Measurements from ENCODE around the gene TPI1.
"Not testable (repeated sequence)": the region's sequence is repeated elsewhere in the genome, so short reads cannot be mapped to it uniquely, and the experiment has no call there.

Gene TPI1

DNA sequence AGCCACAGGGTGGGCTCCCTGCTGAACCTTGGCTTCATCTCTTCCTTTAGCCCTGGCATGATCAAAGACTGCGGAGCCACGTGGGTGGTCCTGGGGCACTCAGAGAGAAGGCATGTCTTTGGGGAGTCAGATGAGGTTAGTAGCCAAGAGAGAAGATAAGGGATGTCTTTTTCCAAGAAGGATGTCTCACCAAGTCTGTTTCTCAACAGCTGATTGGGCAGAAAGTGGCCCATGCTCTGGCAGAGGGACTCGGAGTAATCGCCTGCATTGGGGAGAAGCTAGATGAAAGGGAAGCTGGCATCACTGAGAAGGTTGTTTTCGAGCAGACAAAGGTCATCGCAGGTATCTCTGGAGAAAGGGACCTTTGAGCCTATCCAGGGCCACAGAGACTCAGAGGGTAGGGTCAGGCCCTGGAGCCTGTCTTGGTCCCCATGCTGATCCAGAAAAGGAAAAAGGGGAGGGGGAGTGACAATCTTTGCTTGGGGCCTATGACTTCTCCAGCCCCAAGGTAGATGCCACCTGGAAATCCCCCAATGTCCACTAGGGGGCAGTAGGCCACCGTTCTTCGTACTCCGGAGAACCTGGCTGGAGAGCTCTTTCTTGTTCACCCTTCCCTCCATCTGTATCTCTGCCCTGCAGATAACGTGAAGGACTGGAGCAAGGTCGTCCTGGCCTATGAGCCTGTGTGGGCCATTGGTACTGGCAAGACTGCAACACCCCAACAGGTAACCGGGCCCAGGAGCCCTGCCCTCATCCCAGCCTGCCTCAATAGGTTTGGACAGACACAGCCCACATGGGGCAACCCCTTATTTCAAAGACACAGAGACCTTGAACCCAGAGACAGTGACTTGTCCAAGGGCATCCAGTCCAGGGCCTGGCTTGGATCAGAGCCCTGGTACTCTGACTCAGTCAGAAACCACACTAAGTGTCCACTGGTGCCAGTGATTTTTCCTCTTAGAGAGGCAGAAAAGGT is 2.0 kb downstream of the TPI1 start:
- DNase-seq: peak; percentile 92

DNA sequence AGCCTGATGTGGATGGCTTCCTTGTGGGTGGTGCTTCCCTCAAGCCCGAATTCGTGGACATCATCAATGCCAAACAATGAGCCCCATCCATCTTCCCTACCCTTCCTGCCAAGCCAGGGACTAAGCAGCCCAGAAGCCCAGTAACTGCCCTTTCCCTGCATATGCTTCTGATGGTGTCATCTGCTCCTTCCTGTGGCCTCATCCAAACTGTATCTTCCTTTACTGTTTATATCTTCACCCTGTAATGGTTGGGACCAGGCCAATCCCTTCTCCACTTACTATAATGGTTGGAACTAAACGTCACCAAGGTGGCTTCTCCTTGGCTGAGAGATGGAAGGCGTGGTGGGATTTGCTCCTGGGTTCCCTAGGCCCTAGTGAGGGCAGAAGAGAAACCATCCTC is 3.0 kb downstream of the TPI1 start:
- not testable (repeated sequence) for DNase-seq

DNA sequence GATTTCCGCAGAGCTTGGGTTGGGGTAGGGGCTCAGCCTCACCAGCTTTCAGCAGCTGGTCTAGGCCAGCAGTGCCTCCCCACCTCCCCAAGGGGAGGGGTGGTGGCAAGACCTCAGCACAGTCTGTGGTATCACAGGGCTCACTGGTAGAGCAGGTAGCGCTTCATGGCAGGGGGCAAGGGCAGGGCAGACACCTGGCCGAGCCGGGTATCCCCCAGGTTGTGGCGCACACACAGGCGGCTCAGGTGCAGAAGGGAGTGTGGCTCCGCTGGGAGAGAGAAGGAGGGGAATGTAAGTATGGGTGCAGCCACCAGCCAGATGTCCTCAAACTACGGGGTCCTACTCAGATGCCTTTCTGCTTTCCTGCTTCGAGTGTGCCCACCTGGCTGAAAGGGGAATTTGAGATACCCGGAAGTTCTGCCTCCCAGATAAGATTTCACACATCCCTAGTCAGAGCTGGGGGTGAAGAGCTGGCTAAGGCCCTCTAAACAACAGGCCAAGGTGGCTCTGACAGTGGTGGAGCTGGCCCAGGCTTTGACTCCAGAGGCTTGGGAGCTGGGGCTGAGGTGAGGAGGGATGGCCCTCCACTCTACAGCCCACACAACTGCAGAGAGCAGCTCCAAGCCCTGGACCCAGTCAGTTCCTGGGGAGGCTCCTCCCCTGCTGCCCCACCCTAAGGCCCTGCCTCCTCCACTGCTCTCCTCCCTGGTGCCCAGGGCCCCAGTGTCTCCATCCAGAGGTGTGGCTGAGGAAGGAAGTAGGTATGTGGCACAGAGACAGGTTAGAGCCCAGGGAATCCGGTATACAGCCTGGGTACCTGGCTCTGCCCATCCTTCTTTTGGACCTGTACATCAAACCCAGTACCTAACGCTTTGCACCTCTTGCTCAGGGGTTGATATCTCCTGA is 4.0 kb downstream of the TPI1 start:
- DNase-seq: peak; percentile 76

DNA sequence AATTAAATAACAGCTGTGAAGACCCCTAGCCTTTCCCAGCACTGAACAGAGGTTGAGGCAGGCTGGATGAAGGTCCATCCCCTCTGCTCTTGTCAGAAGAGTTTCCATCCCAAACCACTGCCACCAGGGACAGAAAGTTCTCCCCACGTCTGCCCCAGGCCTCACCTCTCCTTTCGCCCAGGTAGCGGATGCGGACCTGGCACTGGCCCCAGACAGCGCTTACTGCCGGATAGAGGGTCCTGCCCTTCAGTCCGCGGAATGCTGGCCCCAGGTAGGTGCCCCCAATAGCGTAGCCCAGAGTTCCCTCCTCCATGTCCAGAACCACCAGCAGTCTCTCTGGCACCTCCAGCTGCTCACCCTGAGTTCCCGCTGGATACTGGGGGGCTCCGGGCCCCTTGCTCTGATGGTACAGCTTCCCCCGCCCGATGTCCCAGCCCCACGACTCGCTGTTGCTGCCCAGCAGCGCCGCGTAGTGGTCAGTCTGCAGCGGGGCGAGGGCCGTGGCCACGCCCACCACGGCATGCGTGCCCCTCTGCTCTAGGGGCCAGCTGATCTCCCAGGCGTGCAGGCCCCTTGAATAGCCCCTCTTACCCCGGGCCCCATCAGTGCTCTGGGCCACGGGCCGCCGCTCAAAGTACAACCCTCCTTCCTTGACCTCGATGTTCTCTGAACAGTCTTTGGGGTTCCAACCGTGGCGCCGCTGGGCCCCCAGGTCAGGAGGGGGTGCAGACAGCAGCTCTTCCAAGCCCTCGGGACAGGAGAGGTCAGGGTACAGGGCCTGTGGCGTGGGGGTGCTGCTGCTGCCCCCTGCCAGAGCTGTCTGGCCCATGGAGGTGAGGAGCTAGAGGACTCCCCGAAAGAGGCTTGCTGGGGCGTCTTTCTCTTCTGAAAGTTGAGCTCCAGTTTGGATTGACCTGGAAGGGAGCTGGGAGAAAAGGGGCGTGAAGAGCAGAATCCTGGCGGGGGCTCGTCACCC is 5.0 kb downstream of the TPI1 start:
- peak; percentile 92 for DNase-seq

DNA sequence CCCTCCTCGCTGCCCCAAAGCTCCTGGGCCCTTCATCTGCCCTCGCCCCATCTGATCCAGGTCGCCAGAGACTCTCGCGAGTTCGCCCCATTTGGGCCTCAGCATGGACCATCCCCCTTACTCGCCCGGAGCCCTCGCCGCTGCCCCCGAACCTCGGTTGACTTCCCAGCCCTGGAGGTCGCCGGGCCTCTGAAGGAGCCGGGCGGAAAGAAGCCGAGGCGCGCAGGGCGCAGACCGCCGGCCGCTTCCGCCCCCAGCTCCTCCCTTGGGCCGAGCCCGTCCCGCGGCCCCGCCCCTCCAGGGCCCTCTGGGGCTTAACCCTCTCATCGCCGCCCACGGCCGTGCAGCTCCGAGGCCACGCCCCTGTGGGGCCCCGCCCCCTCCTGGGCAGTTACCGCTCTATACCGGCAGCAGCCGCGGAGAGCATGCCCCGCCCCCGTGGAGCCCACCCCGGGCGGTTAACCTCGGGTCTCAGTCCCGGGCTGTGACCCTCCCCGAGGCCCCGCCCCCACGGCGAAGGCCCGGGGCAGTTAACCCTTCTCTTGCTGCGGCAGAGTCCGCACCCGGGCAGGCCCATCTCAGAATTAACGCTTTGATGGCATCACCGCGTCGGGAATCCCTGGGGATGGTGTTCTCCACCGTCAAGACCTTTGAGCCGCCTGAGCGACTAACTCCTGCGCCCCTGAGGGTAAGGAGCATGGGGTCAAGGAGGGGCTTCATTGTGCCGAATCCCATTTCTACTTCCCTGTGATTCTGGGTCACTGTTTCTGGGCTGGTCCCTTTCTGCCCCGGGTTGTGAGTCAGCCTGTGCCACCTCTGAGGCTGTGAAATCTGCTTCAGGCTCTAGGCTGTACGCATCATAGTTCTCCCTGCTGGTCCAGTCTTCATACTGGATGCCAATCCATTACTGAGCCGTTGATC is 6.0 kb downstream of the TPI1 start, which contains the start of gene SPSB2:
Gene SPSB2 (minus strand): TSS at position 210 of the 921 bp plus-strand sequence. CDS start 402 bp downstream, outside the sequence.
- DNase-seq: peak; percentile 99

DNA sequence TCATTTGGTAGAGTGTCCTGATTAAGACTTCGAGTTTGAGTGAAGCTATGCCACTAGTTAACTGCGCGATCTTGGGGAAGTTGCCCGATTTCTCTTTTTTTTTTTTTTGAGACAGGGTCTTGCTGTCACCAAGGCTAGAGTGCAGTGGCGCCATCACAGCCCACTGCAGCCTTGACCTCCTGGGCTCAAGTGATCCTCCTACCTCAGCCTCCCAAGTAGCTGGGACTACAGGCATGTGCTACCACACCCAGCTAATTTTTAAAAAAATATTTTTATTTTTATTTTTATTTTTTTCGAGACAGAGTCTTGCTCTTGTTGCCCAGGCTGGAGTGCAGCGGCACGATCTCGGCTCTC is 6.7 kb downstream of the TPI1 start:
- not testable (repeated sequence) for DNase-seq

DNA sequence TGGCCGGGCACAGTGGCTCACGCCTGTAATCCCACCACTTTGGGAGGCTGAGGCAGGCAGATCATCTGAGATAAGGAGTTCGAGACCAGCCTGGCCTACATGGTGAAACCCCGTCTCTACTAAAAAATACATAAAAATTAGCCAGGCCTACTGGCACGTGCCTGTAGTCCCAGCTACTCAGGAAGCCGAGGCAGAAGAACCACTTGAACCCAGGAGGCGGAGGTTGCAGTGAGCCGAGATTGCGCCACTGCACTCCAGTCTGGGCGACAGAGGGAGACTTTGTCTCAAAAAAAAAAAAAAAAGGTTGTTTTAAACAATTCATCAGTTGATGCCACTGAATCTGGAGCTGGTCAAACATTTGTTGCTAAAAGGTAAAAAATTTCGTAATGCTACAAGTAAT is 12.5 kb downstream of the TPI1 start:
- DNase-seq: not testable (repeated sequence)

DNA sequence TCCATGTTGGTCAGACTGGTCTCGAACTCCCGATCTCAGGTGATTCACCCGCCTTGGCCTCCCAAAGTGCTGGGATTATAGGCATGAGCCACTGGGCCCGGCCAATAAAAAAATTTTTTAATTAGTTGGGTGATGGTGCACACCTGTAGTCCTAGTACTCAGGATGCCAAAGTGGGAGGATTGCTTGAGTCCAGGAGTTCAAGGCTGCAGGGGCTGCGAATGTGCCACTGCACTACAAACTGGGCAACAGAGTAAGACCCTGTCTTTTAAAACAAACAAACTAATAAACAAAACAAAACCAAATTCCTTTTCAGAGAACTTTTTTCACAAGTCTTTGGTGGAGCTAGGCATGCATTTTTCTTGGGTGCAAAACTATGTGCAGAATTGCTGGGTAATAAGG is 15.9 kb downstream of the TPI1 start:
- no peak for DNase-seq

DNA sequence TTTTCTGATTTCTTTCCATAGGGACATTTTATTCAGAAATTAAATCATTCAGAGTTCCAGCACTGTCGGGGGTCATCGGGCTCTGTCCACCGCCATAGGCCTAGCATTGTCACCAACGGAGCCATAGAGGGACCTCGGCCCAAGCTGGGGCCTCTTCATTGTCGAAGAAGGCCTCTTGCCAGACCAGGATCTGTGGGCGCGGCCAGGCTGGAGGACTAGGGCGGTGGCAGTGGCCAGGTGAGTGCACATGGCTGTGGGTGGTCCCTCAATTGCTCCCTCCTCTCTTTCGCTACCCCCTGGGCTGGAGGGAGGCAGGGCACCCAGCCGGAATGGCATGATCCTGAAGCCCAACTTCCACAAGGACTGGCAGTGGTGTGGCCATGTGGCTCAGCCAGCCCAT is 16.4 kb downstream of the TPI1 start:
- DNase-seq: no peak

DNA sequence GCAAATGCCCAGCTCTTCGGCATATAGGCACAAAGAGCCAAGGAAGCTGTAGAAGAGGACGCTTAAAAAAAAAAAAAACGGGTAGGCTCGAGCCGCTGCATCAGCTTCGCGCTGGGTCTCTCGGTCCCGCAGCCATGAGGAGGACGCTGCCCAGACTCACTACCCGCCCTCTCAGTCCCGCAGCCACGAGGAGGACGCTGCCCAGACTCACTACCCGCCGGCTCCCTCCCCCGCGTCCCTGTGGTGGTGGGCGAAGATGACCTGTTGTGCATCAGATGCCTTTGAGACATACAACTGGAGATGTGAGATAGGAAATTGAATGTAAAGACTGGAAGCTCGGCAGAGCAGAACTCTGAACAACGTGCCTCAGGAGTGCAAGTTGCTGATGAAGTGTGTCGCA is 17.2 kb downstream of the TPI1 start:
- DNase-seq: no peak

DNA sequence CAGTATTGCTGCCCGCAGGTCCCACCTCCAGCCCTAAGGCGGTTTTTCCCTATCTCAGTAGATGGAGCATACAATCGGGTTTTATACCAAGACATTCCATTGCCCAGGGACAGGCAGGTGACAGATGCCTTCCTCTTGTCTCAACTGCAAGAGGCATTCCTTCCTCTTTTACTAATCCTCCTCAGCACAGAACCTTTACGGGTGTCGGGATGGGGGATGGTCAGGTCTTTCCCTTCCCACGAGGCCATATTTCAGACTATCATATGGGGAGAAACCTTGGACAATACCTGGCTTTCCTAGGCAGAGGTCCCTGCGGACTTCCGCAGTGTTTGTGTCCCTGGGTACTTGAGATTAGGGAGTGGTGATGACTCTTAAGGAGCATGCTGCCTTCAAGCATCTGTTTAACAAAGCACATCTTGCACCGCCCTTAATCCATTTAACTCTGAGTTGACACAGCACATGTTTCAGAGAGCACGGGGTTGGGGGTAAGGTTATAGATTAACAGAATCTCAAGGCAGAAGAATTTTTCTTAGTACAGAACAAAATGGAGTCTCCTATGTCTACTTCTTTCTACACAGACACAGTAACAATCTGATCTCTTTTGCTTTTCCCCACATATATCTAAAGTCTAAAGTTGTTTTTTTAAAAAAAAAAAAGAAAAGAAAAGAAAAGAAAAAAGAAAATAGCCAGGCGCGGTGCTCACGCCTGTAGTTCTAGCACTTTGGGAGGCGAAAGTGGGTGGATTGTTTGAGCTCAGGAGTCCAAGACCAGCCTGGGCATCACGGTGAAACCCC is 19.1 kb downstream of the TPI1 start:
- not testable (repeated sequence) for DNase-seq

DNA sequence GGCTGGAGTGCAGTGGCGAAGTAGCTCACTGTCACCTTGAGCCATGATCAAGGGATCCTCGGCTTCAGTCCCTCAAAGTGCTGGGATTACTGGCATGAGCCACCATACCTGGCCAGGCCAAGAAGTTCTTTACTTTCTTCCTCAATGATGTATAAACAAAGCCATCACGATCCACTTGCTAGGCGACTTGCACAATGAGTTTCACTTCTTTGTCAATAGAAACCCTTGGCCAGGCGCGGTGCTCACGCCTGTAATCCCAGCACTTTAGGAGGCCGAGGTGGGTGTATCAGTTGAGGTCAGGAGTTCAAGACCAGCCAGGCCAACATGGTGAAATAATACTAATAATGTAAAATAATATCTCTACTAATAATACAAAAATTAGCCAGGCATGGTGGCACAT is 20.1 kb downstream of the TPI1 start:
- no peak for DNase-seq

DNA sequence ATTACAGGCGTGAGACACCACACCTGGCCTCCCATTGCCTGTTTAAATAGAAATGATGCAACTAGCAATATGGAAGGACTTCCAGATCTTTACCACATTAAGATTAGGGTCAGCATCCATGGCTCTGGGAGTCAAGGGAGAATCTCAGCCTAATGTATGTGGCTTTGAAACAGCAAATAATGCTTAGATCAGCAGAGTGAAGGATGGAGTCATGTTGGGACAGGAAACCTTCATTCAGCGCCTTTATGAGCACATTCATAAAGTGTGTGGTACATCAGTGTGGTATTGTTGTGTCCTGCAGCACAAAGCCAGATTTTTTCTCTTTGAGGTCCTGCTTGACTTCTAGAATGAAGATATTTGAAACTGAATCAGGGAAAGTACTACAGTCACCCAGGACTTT is 21.0 kb downstream of the TPI1 start:
- no peak for DNase-seq

DNA sequence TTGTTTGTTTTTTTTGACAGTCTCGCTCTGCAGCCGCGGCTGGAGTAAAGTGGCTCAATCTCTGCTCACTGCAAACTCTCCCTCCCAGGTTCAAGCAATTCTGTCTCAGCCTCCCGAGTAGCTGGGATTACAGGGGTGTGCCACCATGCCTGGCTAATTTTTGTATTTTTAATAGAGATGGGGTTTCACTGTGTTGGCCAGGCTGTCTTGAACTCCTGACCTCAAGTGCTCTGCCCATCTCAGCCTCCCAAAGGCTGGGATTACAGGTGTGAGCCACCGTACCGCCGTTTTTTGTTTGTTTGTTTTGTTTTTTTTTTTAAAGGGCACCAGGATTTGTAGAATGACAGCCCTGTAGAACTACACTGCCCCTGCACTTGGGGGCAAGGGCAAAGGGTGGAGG is 21.5 kb downstream of the TPI1 start:
- not testable (repeated sequence) for DNase-seq

DNA sequence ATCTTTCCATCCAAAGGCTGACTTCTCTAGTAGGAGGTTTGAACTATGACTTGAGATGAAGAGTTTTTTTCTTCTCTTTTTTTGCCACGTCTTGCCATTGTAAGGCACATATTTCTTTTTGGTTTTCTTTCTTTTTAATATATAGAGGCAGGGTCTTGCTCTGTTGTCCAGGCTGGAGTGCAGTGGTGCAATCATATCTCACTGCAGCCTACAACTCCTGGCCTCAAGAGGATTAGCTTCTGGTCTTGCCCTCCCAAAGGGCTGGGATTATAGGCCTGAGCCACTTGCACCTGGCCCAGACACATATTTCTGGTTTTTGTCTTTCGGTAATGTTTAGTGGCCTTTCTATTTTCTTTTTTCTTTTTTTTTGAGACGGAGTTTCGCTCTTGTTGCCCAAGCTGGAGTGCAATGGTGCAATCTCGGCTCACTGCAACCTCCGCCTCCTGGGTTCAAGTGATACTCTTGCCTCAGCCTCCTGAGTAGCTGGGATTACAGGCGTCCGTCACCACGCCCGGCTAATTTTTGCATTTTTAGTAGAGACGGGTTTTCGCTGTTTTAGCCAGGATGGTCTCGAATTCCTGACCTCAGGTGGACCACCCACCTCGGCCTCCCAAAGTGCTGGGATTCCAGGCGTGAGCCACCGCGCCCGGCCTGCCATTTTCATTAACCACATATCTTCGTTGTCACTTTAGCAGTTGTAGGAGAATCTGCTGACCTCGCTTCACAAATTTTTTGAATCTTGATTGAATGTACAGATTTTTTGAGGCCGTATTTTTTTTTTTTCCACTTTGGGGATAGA is 22.6 kb downstream of the TPI1 start:
- DNase-seq: not testable (repeated sequence)

DNA sequence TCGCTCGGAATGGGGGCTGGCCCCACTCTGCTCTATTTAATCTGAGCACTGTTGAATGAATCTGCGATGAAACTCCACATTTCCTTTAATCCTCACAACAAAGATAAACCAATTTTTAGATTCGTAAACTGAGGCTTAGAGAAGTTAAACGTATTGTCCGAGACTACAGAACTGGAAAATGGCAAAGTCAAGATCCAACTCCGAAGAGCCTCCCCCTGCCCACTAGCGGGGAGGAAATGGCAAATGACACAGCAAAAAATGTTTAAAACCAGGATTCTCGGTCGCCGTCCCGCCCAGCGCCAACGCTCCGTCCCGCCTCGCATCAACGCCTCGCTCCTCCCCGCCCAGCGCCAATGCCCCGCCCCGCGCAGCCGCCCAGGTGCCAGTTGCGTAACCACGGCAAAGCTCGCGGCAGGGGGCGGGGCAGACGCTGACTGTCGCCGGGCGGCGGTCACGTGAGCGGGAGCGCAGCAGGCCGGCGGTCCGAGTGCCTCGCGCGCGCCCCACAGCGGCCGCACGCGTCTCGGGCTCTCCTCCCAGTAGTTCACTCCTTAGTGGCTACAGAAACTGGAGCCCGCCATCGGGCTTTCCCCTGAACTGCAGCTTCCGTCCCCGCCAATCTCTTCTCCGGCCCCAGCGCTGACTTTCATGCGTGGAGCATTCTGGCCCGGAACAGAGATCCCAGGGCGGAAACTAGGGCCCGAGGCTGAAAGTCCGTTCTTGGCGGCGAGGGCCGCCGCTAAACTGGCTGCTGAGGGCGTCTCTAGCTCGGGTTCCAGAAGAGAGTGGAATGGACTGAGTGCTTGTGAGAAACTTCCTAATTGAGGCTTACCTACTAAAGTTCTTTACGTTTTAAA is 23.7 kb downstream of the TPI1 start:
- peak; percentile 99 for DNase-seq

DNA sequence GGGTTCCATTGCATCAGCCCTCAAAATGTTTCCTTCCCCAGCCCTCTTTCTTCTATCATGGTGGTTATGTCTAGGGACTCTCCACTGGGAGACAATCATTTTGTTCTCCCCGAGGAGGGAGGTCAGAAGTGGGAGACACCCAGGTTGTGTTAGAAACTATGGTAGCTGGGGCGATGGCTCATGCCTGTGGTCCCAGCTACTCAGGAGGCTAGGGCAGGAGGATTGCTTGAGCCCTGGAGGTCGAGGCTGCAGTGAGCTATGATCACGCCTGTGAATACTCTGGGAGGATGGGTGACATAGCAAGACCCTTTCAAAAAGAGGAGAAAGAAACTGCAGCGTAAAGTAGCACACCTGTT is 24.3 kb downstream of the TPI1 start:
- DNase-seq: no peak

DNA sequence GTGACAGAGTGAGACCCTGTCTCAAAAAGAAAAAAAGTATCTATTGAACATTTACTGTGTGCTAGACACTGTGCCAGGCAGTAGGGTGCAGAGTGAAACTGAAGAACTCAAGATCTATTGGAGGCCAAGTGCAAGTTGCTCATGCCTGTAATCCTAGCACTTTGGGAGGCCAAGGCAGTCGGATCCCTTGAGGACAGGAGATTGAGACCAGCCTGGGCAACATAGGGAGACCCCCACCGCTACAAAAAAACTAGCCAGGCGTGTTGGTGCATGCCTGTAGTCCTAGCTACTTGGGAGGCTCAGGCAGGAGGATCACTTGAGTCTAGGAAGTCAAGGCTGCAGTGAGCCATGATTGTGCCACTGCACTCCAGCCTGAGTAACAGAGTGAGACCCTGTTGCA is 25.4 kb downstream of the TPI1 start:
- DNase-seq: not testable (repeated sequence)

DNA sequence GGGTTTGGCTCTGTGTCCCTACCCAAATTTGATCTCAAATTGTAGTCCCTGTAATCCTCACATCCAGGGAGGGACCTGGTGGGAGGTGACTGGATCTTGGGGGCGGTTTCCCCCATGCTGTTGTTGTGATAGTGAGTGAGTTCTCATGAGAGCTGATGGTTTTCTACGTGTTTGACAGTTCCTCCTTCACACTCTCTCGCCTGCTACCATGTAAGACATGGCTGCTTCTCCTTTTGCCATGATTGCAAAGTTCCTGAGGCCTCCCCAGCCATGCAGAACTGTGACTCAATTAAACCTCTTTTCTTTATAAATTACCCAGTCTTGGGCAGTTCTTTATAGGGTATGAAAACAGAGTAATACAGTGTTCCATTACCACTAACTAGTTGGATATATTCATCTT is 27.0 kb downstream of the TPI1 start:
- DNase-seq: no peak

Measured in hematopoietic multipotent progenitor cell treated with erythropoietin and hydrocortisone succinate and interleukin-3 and kit ligand, for 4 days (in vitro differentiated cells).